ENCODE measurements around the gene MTHFS.

MTHFS gene

DNA sequence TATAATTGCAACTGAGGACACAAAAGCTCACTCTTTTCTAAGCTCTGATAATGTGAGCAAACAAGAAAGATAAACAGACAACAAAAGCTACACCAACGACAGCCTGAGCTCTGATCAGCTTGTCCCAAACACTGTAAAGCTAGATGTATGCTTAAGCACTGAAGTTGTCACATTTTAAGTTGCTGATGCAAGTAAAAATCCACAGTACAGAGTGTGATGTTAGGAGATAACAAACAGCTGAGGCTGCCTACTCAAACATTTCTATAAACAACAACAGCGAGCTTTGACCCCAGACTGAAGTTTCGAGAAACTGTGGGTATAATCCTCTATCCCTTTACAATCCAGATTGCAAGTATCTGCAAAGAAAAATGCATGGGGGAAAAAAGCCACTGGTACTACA, 10.7 kb downstream of the MTHFS start:
- no peak for TF ChIP-seq SUZ12 (IDR thresholded peaks at IDR 0.05; ENCODE audit: extremely low read depth, insufficient read depth, insufficient read length)
- no peak for TF ChIP-seq ZNF274 (IDR thresholded peaks at IDR 0.05; ENCODE audit: low read depth, low read length)
- TF ChIP-seq YY1 (IDR thresholded peaks at IDR 0.05; ENCODE audit: insufficient read depth, insufficient read length), result no peak
- no peak overlapping the region for H3K4me3 ChIP-seq (ENCODE audit: insufficient read length, low read depth)
- no peak overlapping the region for H3K9ac ChIP-seq (ENCODE audit: insufficient read length, low read depth)
- H3K36me3 ChIP-seq (ENCODE audit: insufficient read depth, insufficient read length, low read length), result peaks cover 81% of the 10 kb centered on the region
- DNase-seq (ENCODE audit: low read depth, low spot score), result no peak
- no peaks in the 10 kb centered on the region for H3K9me3 ChIP-seq (ENCODE audit: insufficient read depth, low read length)
- H3K4me1 ChIP-seq (ENCODE audit: insufficient read depth, insufficient read length), result no peaks in the 10 kb centered on the region
- H3K27me3 ChIP-seq (ENCODE audit: insufficient read depth, insufficient read length), result no peaks in the 10 kb centered on the region

DNA sequence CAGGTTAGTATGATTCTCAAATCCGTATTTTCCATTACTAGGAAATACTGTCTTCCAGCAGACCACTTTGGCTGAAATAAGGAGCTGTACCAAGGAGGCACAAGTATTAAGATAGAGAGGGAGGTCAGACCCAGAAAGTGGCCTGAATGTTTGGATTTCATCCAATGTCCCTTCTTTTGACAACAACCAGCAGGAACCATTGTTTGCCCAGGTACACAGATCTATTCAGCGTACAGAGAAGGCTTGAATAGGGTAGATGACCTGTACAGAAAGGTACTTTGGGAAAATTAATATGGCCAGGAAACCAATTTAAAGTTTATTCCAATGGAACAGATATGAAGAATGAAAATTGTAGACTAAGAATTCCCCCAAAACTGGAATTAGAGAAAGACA, 12.6 kb downstream of the MTHFS start:
- H3K9me3 ChIP-seq (ENCODE audit: insufficient read depth, low read length), result peaks cover 7% of the 10 kb centered on the region; the same call in 1 of the 2 replicates
- no peak overlapping the region for H3K9ac ChIP-seq (ENCODE audit: insufficient read length, low read depth)
- H3K4me1 ChIP-seq (ENCODE audit: insufficient read depth, insufficient read length), result no peaks in the 10 kb centered on the region
- no peaks in the 10 kb centered on the region for H3K27me3 ChIP-seq (ENCODE audit: insufficient read depth, insufficient read length)
- no peak overlapping the region for H3K4me3 ChIP-seq (ENCODE audit: insufficient read length, low read depth)
- peaks cover 90% of the 10 kb centered on the region for H3K36me3 ChIP-seq (ENCODE audit: insufficient read depth, insufficient read length, low read length)
- TF ChIP-seq YY1 (IDR thresholded peaks at IDR 0.05; ENCODE audit: insufficient read depth, insufficient read length), result no peak
- TF ChIP-seq ZNF274 (IDR thresholded peaks at IDR 0.05; ENCODE audit: low read depth, low read length), result no peak
- DNase-seq (ENCODE audit: low read depth, low spot score), result no peak

DNA sequence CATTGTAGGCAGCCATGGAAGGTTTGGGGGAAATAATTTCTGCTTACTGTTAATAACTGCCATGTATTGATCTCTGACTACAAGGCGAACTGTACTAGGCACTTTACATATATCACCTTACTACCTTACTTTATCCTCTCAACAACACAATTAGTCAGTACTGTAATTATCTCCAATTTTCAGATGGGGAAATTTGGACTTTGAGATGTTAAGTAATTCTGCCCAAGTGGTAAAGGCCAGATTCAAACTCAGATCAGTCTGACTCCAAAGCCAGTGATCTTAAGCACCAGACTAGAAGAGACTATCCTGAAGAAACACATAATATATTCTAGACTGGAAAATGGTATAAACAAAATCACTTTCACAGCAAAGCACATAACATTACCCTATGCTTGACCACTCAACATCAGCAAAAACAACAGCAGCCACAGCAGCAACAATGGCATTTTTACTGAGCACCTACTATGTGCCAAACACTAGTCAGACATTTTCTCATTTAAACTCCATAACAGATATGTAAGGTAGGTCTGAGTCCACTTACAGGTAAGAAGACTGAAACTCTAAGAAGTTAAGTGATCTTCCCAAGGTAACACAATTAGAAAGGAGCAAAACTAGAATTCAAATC, 13.1 kb downstream of the MTHFS start:
- no peak overlapping the region for H3K9ac ChIP-seq (ENCODE audit: insufficient read length, low read depth)
- H3K36me3 ChIP-seq (ENCODE audit: insufficient read depth, insufficient read length, low read length), result peaks cover 88% of the 10 kb centered on the region
- no peak overlapping the region for H3K4me3 ChIP-seq (ENCODE audit: insufficient read length, low read depth)
- H3K9me3 ChIP-seq (ENCODE audit: insufficient read depth, low read length), result peaks cover 12% of the 10 kb centered on the region
- no peak for DNase-seq (ENCODE audit: low read depth, low spot score)
- TF ChIP-seq YY1 (IDR thresholded peaks at IDR 0.05; ENCODE audit: insufficient read depth, insufficient read length), result no peak
- TF ChIP-seq SUZ12 (IDR thresholded peaks at IDR 0.05; ENCODE audit: extremely low read depth, insufficient read depth, insufficient read length), result no peak
- TF ChIP-seq ZNF274 (IDR thresholded peaks at IDR 0.05; ENCODE audit: low read depth, low read length), result no peak
- H3K4me1 ChIP-seq (ENCODE audit: insufficient read depth, insufficient read length), result no peaks in the 10 kb centered on the region
- no peaks in the 10 kb centered on the region for H3K27me3 ChIP-seq (ENCODE audit: insufficient read depth, insufficient read length)

DNA sequence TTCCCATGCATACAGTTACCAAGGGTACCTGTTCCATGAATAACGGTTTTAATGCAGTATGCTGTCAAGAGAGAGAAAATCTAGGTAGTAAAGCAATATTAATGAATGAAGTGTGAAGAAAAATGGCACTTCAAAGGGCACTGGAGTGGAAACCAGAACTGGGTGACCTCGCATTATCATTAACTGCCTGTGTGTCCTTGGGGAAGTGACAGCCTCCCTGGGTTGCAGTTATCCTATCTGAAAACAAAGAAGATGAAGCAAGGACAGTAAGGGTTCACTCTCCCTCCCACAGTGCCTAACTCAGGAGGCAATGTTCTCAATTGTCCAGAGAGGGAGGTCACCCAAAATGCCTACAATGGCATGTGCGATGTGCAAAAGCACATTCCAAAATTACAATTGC, 15.1 kb downstream of the MTHFS start:
- H3K9me3 ChIP-seq (ENCODE audit: insufficient read depth, low read length), result peaks cover 30% of the 10 kb centered on the region
- H3K27me3 ChIP-seq (ENCODE audit: insufficient read depth, insufficient read length), result no peaks in the 10 kb centered on the region
- peaks cover 88% of the 10 kb centered on the region for H3K36me3 ChIP-seq (ENCODE audit: insufficient read depth, insufficient read length, low read length)
- TF ChIP-seq SUZ12 (IDR thresholded peaks at IDR 0.05; ENCODE audit: extremely low read depth, insufficient read depth, insufficient read length), result no peak
- no peak for TF ChIP-seq ZNF274 (IDR thresholded peaks at IDR 0.05; ENCODE audit: low read depth, low read length)
- no peak for TF ChIP-seq YY1 (IDR thresholded peaks at IDR 0.05; ENCODE audit: insufficient read depth, insufficient read length)
- no peaks in the 10 kb centered on the region for H3K4me1 ChIP-seq (ENCODE audit: insufficient read depth, insufficient read length)
- H3K9ac ChIP-seq (ENCODE audit: insufficient read length, low read depth), result no peak overlapping the region
- H3K4me3 ChIP-seq (ENCODE audit: insufficient read length, low read depth), result no peak overlapping the region
- DNase-seq (ENCODE audit: low read depth, low spot score), result no peak

DNA sequence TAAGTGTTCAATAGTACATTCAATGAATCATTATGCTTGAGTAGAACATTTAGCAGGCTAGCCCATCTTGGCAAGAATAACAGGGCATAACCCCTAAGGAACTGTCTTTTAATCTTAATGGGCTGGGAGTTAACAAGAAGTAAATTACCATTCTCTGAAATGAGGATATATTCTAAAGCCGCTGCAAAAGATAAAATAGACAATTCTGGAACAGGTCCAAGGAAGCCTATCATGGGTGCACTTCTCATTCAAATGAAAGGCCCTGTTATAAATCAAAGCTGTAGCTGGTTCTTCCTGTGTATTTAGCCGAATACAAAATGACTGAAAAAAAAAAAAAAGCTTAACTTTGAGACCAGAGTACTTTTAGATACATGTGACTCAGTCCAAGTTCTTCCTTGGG, 15.6 kb downstream of the MTHFS start:
- Histone ChIP-seq H3K27me3 (ENCODE audit: insufficient read depth, insufficient read length) (no peaks in the 10 kb centered on the region), H3K4me1 (ENCODE audit: insufficient read depth, insufficient read length) (no peaks in the 10 kb centered on the region), H3K9me3 (ENCODE audit: insufficient read depth, low read length) (peaks cover 30% of the 10 kb centered on the region), H3K9ac (ENCODE audit: insufficient read length, low read depth) (no peak overlapping the region), H3K36me3 (ENCODE audit: insufficient read depth, insufficient read length, low read length) (peaks cover 84% of the 10 kb centered on the region), H3K4me3 (ENCODE audit: insufficient read length, low read depth) (no peak overlapping the region)
- no peak for DNase-seq (ENCODE audit: low read depth, low spot score)
- TF ChIP-seq ZNF274 (IDR thresholded peaks at IDR 0.05; ENCODE audit: low read depth, low read length), result no peak
- no peak for TF ChIP-seq SUZ12 (IDR thresholded peaks at IDR 0.05; ENCODE audit: extremely low read depth, insufficient read depth, insufficient read length)
- TF ChIP-seq YY1 (IDR thresholded peaks at IDR 0.05; ENCODE audit: insufficient read depth, insufficient read length), result no peak

DNA sequence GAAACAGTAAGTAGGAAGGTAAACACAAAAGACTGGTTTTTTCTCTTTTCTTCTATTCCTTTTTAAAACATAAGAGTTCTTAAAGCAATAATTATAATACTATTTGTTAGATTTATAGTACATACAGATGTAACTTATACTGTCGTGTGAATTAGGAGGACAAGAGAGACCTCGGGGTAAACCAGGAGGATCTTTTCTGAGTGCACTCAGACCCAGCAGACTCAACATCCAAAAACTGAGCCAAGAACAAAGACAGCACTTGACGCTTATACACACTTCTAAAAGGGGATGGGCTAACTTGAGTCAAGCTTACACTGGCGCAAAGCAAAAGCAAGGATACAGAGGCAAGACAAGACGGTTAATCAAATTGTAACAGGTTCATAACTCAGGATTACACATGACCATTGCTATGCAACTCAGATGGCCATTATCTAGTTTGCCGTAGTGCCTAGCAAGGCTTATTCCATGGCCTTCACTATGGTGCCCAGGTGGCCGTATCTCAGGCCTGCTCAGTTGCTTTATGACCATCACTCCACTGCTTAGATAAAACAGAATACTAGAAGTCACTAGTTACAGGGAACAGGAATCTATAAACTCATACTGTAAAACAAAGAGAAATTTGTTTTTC, 18.6 kb downstream of the MTHFS start:
- no peak for DNase-seq (ENCODE audit: low read depth, low spot score)
- TF ChIP-seq SUZ12 (IDR thresholded peaks at IDR 0.05; ENCODE audit: extremely low read depth, insufficient read depth, insufficient read length) (no peak), ZNF274 (IDR thresholded peaks at IDR 0.05; ENCODE audit: low read depth, low read length) (no peak), YY1 (IDR thresholded peaks at IDR 0.05; ENCODE audit: insufficient read depth, insufficient read length) (no peak)
- Histone ChIP-seq H3K27me3 (ENCODE audit: insufficient read depth, insufficient read length) (no peaks in the 10 kb centered on the region), H3K9ac (ENCODE audit: insufficient read length, low read depth) (no peak overlapping the region), H3K4me3 (ENCODE audit: insufficient read length, low read depth) (no peak overlapping the region), H3K4me1 (ENCODE audit: insufficient read depth, insufficient read length) (no peaks in the 10 kb centered on the region), H3K36me3 (ENCODE audit: insufficient read depth, insufficient read length, low read length) (peaks cover 62% of the 10 kb centered on the region), H3K9me3 (ENCODE audit: insufficient read depth, low read length) (peaks cover 59% of the 10 kb centered on the region)

DNA sequence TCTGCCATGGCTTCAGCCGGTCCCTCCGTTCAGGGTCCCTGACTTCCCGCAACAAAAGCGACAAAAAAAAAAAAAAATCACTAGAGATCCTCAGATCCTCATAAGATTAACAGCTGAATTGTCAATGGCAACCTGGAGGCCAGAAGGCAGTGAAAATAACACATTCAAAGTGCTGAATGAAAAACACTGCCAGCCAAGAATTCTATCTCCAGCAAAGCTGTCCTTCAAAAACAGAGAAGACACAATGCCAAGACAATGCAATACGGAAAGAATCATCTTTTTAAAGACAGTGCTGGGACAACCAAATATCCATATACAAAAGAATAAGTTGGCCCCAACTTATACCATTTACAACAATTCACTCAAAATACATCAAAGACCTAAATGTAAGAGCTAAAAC, 21.6 kb downstream of the MTHFS start:
- no peak for DNase-seq (ENCODE audit: low read depth, low spot score)
- peaks cover 70% of the 10 kb centered on the region for H3K9me3 ChIP-seq (ENCODE audit: insufficient read depth, low read length)

More for the DNA sequence above, 21.6 kb downstream of the MTHFS start:
- Histone ChIP-seq H3K4me3 (ENCODE audit: insufficient read length, low read depth) (no peak overlapping the region), H3K9ac (ENCODE audit: insufficient read length, low read depth) (no peak overlapping the region), H3K36me3 (ENCODE audit: insufficient read depth, insufficient read length, low read length) (peaks cover 49% of the 10 kb centered on the region), H3K4me1 (ENCODE audit: insufficient read depth, insufficient read length) (no peaks in the 10 kb centered on the region), H3K27me3 (ENCODE audit: insufficient read depth, insufficient read length) (no peaks in the 10 kb centered on the region)
- TF ChIP-seq SUZ12 (IDR thresholded peaks at IDR 0.05; ENCODE audit: extremely low read depth, insufficient read depth, insufficient read length) (no peak), ZNF274 (IDR thresholded peaks at IDR 0.05; ENCODE audit: low read depth, low read length) (no peak), YY1 (IDR thresholded peaks at IDR 0.05; ENCODE audit: insufficient read depth, insufficient read length) (no peak)
